Measurements from ENCODE around the gene NRP1.

DNA sequence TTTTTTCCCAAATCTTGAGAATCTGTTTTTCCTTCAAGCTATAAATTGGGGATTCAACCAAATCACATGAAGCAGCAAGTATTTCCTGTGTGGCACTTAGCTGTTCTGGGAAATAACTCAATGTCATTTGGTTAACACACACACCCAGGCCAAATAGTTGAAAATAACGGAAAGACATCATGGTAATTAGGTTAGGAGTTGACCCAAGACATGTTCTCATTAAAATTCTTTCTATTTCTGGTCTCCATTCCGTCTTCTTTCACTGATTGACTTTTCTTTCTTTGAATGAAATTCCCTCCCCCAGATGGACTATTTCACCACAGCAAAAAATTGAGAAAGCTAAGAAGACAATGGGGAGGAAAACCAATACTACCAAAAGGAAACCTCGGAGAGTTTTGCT lies 30.5 kb downstream of the NRP1 start:
- TF ChIP-seq NFYB (CRISPR knock-in tag; conservative IDR thresholded peaks at IDR 0.05; ENCODE audit: low read depth): no peak
- TF ChIP-seq CREM (CRISPR knock-in tag; IDR thresholded peaks at IDR 0.05): no peak
- TF ChIP-seq, protein P1, sequence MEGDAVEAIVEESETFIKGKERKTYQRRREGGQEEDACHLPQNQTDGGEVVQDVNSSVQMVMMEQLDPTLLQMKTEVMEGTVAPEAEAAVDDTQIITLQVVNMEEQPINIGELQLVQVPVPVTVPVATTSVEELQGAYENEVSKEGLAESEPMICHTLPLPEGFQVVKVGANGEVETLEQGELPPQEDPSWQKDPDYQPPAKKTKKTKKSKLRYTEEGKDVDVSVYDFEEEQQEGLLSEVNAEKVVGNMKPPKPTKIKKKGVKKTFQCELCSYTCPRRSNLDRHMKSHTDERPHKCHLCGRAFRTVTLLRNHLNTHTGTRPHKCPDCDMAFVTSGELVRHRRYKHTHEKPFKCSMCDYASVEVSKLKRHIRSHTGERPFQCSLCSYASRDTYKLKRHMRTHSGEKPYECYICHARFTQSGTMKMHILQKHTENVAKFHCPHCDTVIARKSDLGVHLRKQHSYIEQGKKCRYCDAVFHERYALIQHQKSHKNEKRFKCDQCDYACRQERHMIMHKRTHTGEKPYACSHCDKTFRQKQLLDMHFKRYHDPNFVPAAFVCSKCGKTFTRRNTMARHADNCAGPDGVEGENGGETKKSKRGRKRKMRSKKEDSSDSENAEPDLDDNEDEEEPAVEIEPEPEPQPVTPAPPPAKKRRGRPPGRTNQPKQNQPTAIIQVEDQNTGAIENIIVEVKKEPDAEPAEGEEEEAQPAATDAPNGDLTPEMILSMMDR (IDR thresholded peaks at IDR 0.05): no peak
- TF ChIP-seq, protein P2, sequence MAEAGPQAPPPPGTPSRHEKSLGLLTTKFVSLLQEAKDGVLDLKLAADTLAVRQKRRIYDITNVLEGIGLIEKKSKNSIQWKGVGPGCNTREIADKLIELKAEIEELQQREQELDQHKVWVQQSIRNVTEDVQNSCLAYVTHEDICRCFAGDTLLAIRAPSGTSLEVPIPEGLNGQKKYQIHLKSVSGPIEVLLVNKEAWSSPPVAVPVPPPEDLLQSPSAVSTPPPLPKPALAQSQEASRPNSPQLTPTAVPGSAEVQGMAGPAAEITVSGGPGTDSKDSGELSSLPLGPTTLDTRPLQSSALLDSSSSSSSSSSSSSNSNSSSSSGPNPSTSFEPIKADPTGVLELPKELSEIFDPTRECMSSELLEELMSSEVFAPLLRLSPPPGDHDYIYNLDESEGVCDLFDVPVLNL (CRISPR knock-in tag; IDR thresholded peaks at IDR 0.05; ENCODE audit: borderline replicate concordance, low read depth): no peak
- TF ChIP-seq, protein P3, sequence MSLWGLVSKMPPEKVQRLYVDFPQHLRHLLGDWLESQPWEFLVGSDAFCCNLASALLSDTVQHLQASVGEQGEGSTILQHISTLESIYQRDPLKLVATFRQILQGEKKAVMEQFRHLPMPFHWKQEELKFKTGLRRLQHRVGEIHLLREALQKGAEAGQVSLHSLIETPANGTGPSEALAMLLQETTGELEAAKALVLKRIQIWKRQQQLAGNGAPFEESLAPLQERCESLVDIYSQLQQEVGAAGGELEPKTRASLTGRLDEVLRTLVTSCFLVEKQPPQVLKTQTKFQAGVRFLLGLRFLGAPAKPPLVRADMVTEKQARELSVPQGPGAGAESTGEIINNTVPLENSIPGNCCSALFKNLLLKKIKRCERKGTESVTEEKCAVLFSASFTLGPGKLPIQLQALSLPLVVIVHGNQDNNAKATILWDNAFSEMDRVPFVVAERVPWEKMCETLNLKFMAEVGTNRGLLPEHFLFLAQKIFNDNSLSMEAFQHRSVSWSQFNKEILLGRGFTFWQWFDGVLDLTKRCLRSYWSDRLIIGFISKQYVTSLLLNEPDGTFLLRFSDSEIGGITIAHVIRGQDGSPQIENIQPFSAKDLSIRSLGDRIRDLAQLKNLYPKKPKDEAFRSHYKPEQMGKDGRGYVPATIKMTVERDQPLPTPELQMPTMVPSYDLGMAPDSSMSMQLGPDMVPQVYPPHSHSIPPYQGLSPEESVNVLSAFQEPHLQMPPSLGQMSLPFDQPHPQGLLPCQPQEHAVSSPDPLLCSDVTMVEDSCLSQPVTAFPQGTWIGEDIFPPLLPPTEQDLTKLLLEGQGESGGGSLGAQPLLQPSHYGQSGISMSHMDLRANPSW (CRISPR knock-in tag; conservative IDR thresholded peaks at IDR 0.05; ENCODE audit: low read depth): no peak
- TF ChIP-seq, protein P4, sequence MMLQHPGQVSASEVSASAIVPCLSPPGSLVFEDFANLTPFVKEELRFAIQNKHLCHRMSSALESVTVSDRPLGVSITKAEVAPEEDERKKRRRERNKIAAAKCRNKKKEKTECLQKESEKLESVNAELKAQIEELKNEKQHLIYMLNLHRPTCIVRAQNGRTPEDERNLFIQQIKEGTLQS (CRISPR knock-in tag; conservative IDR thresholded peaks at IDR 0.05): no peak
- TF ChIP-seq TEAD4 (CRISPR knock-in tag; IDR thresholded peaks at IDR 0.05): no peak
- no peak for TF ChIP-seq ESRRA (CRISPR knock-in tag; IDR thresholded peaks at IDR 0.05; ENCODE audit: borderline replicate concordance)
- no peak for TF ChIP-seq JUN (CRISPR knock-in tag; IDR thresholded peaks at IDR 0.05)
- TF ChIP-seq OVOL2 (CRISPR knock-in tag; IDR thresholded peaks at IDR 0.05; ENCODE audit: borderline replicate concordance): no peak
- TF ChIP-seq, protein P5, sequence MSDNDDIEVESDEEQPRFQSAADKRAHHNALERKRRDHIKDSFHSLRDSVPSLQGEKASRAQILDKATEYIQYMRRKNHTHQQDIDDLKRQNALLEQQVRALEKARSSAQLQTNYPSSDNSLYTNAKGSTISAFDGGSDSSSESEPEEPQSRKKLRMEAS (CRISPR knock-in tag; IDR thresholded peaks at IDR 0.05): no peak
- TF ChIP-seq KAT7 (CRISPR knock-in tag; IDR thresholded peaks at IDR 0.05; ENCODE audit: borderline replicate concordance): no peak
- no peak for TF ChIP-seq ZNF138 (CRISPR knock-in tag; conservative IDR thresholded peaks at IDR 0.05)
- no peak for TF ChIP-seq FOXP1 (CRISPR knock-in tag; IDR thresholded peaks at IDR 0.05; ENCODE audit: borderline replicate concordance)

All from WTC11 (cell line).